H1 (cell line): ENCODE measurements around the gene F3. TPM values are rescaled to one million over a fixed set of nuclear protein-coding genes. Genes with fewer than 3 reads are reported as not detected.
"Not testable (repeated sequence)": the region's sequence is repeated elsewhere in the genome, so short reads cannot be mapped to it uniquely, and the experiment has no call there.

ENCODE experiments used
- CTCF ChIA-PET: fragments of 300-600 bp; sonication (Branson Sonifier 250); formaldehyde crosslinking; loops from one replicate; lab custom pipeline; 2021; ENCODE audit not compliant: partially characterized antibody; lab: Charles Lee
- POLR2A ChIA-PET: fragments of 300-600 bp; sonication (Branson Sonifier 250); formaldehyde crosslinking; loops from one replicate; lab custom pipeline; 2021; ENCODE audit warnings: inconsistent platforms; ENCODE audit not compliant: partially characterized antibody; lab: Charles Lee
- DNase-seq, 2 experiments: peaks; one replicate each; pipeline versions ENCODE4 v3.0.0 to v3.0.0-alpha.2; 2010 to 2022; ENCODE audit warnings: low spot score in 2 of 2, low read depth in 1 of 2, mixed read lengths in 1 of 2
- FAIRE-seq: peaks from 2 replicates; lab custom pipeline; 2011; peaks lifted over from hg19 to GRCh38; lab: Jason Lieb, UNC
- H2AFZ ChIP-seq: 2 replicates; pipeline ENCODE4 v1.8.1; 2012; ENCODE audit warnings: low read length, inconsistent platforms
- H2AK5ac ChIP-seq: 2 replicates; pipeline ENCODE4 v1.6.1; 2013; ENCODE audit warnings: low read depth, low read length
- H2BK120ac ChIP-seq: replicated peaks from 2 replicates; pipeline ENCODE3; 2013; ENCODE audit warnings: low read depth, low read length, inconsistent platforms
- H2BK12ac ChIP-seq: 2 replicates; pipeline ENCODE4 v1.6.1; 2013; ENCODE audit warnings: low read depth, low read length
- H2BK15ac ChIP-seq: 2 replicates; pipeline ENCODE4 v1.6.1; 2013; ENCODE audit warnings: low read length
- H2BK20ac ChIP-seq: 2 replicates; pipeline ENCODE4 v1.6.1; 2013; ENCODE audit warnings: low read length
- H2BK5ac ChIP-seq: 2 replicates; pipeline ENCODE4 v1.6.1; 2013; ENCODE audit warnings: low read depth, low read length
- H3K14ac ChIP-seq: 2 replicates; pipeline ENCODE4 v1.6.1; 2013; ENCODE audit warnings: inconsistent platforms; ENCODE audit not compliant: insufficient read length
- H3K18ac ChIP-seq: 2 replicates; pipeline ENCODE4 v1.6.1; 2013; ENCODE audit warnings: low read length; ENCODE audit errors: extremely low read depth
- H3K23ac ChIP-seq: 2 replicates; pipeline ENCODE4 v1.6.1; 2013; ENCODE audit warnings: inconsistent platforms; ENCODE audit not compliant: insufficient read length
- H3K23me2 ChIP-seq: 2 replicates; pipeline ENCODE4 v1.6.1; 2013; ENCODE audit warnings: low read depth, low read length
- H3K27ac ChIP-seq: 2 replicates; pipeline ENCODE4 v1.6.1; 2011; ENCODE audit warnings: low read depth, low read length, inconsistent platforms
- H3K27me3 ChIP-seq, 4 experiments: replicated peaks in 1 of 4; 1 replicate in 1 of 4; 2 replicates in 3 of 4; pipeline versions ENCODE4 v1.6.1 to v1.8.1; 2011 to 2013; ENCODE audit warnings: low read length in 3 of 4, mild to moderate bottlenecking in 3 of 4, inconsistent platforms in 2 of 4, mixed read lengths in 2 of 4, moderate library complexity in 1 of 4; ENCODE audit not compliant: control insufficient read depth in 3 of 4, insufficient read depth in 3 of 4; ENCODE audit errors: extremely low read depth in 1 of 4
- H3K36me3 ChIP-seq, 4 experiments: 2 replicates each; pipeline versions ENCODE4 v1.6.1 to v1.8.1; 2011 to 2013; ENCODE audit warnings: mild to moderate bottlenecking in 4 of 4, low read length in 3 of 4, moderate library complexity in 2 of 4, control low read depth in 1 of 4, inconsistent platforms in 1 of 4; ENCODE audit not compliant: insufficient read depth in 4 of 4, control insufficient read depth in 2 of 4
- H3K4ac ChIP-seq: replicated peaks from 2 replicates; pipeline ENCODE3; 2013; ENCODE audit warnings: low read length, low read depth, mixed read lengths, inconsistent platforms; ENCODE audit not compliant: insufficient read length
- H3K4me1 ChIP-seq, 4 experiments: replicated peaks in 1 of 4; 1 replicate in 1 of 4; 2 replicates in 3 of 4; pipeline versions ENCODE4 v1.6.1 to v1.8.1; 2011 to 2013; ENCODE audit warnings: low read length in 3 of 4, inconsistent platforms in 2 of 4, mixed read lengths in 1 of 4; ENCODE audit not compliant: insufficient read depth in 4 of 4, control insufficient read depth in 3 of 4
- H3K4me2 ChIP-seq, 2 experiments: 2 replicates each; pipeline versions ENCODE4 v1.6.1 to v1.8.1; 2011 to 2013; ENCODE audit warnings: low read depth in 2 of 2, low read length in 2 of 2, control low read depth in 1 of 2, inconsistent platforms in 1 of 2, mild to moderate bottlenecking in 1 of 2; ENCODE audit not compliant: insufficient read depth in 1 of 2
- H3K4me3 ChIP-seq, 4 experiments: fragments of 200-600, 300-600 bp in 1 of 4; sonication (generic), shearing (Covaris generic), sonication (Bioruptor Twin) in 1 of 4; 2 replicates each; pipeline versions ENCODE4 v1.5.1 to v1.8.1; 2011 to 2016; ENCODE audit warnings: low read length in 4 of 4, low read depth in 3 of 4, control low read depth in 2 of 4, inconsistent platforms in 2 of 4, mild to moderate bottlenecking in 2 of 4, mixed read lengths in 1 of 4, moderate library complexity in 1 of 4; ENCODE audit not compliant: insufficient read depth in 2 of 4; ENCODE audit errors: extremely low read depth in 1 of 4
- H3K56ac ChIP-seq: replicated peaks from 2 replicates; pipeline ENCODE3; 2013; ENCODE audit warnings: low read depth, mild to moderate bottlenecking, mixed read lengths, low read length, inconsistent platforms; ENCODE audit not compliant: insufficient read length
- H3K79me1 ChIP-seq: 2 replicates; pipeline ENCODE4 v1.6.1; 2013; ENCODE audit warnings: low read depth, low read length, control low read depth
- H3K79me2 ChIP-seq, 2 experiments: 2 replicates each; pipeline versions ENCODE4 v1.6.1 to v1.8.1; 2012 to 2013; ENCODE audit warnings: low read length in 2 of 2, mild to moderate bottlenecking in 2 of 2, inconsistent platforms in 1 of 2; ENCODE audit not compliant: insufficient read depth in 2 of 2, control insufficient read depth in 1 of 2
- H3K9ac ChIP-seq, 4 experiments: replicated peaks in 1 of 4; 1 replicate in 1 of 4; 2 replicates in 3 of 4; pipeline versions ENCODE4 v1.6.1 to v1.8.1; 2011 to 2013; ENCODE audit warnings: low read depth in 3 of 4, low read length in 3 of 4, control low read depth in 2 of 4, mild to moderate bottlenecking in 2 of 4, moderate library complexity in 2 of 4, inconsistent platforms in 1 of 4; ENCODE audit errors: extremely low read depth in 1 of 4
- H3K9me3 ChIP-seq, 2 experiments: 2 replicates each; pipeline versions ENCODE4 v1.6.1 to v1.8.1; 2012 to 2013; ENCODE audit warnings: mild to moderate bottlenecking in 2 of 2, moderate library complexity in 2 of 2, control low read depth in 1 of 2, inconsistent platforms in 1 of 2, low read depth in 1 of 2, low read length in 1 of 2, mixed read lengths in 1 of 2; ENCODE audit not compliant: insufficient read depth in 2 of 2
- H4K20me1 ChIP-seq, 2 experiments: replicated peaks in 1 of 2; 2 replicates each; pipeline versions ENCODE3 to v1.8.1; 2011 to 2013; ENCODE audit warnings: inconsistent platforms in 2 of 2, low read length in 2 of 2, mild to moderate bottlenecking in 1 of 2; ENCODE audit not compliant: insufficient read depth in 2 of 2, control insufficient read depth in 1 of 2
- H4K5ac ChIP-seq: 2 replicates; pipeline ENCODE4 v1.6.1; 2013; ENCODE audit warnings: low read length, low read depth, mixed read lengths, inconsistent platforms; ENCODE audit not compliant: insufficient read length
- H4K8ac ChIP-seq: 2 replicates; pipeline ENCODE4 v1.8.0; 2013; ENCODE audit warnings: mild to moderate bottlenecking, moderate library complexity, low read length, inconsistent platforms; ENCODE audit not compliant: insufficient read depth; ENCODE audit errors: extremely low read depth
- H4K91ac ChIP-seq: replicated peaks from 2 replicates; pipeline ENCODE3; 2013; ENCODE audit warnings: low read length, mixed read lengths, inconsistent platforms; ENCODE audit not compliant: insufficient read length
- EP300 ChIP-seq, 2 experiments: IDR thresholded peaks; 1 replicate in 1 of 2; 2 replicates in 1 of 2; pipeline ENCODE4 v1.6.1; 2011 to 2012; ENCODE audit warnings: low read depth in 2 of 2, low read length in 2 of 2, mild to moderate bottlenecking in 2 of 2, borderline replicate concordance in 1 of 2, inconsistent platforms in 1 of 2, moderate library complexity in 1 of 2
- WGBS, 2 experiments: shearing (Covaris generic) in 1 of 2; methylation state at CpG; one replicate each; pipeline versions ENCODE4 v1.1.6 to v1.1.7; 2013 to 2015; ENCODE audit warnings: low lambda C conversion rate in 2 of 2, mixed read lengths in 2 of 2, inconsistent platforms in 1 of 2, low coverage in 1 of 2, missing lambda C conversion rate in 1 of 2; ENCODE audit not compliant: insufficient replicate concordance in 2 of 2, insufficient coverage in 1 of 2, insufficient read length in 1 of 2; ENCODE audit errors: extremely low coverage in 1 of 2, missing lambda C conversion rate in 1 of 2; 5-methylcytosine and 5-hydroxymethylcytosine counted together
- polyA plus RNA-seq, 7 experiments: library from polyadenylated mRNA; depleted of rRNA in 3 of 7; stranded (reverse) in 5 of 7; unstranded in 2 of 7; fragments of >200 nt in 5 of 7; fragments of 200-250 nt in 2 of 7; gene quantifications; 1 replicate in 5 of 7; 2 replicates in 1 of 7; 4 replicates in 1 of 7; pipeline versions ENCODE4 v1.2.1 to v1.2.3, GENCODE V29; 2011 to 2013; ENCODE audit warnings: missing spikeins in 2 of 7, mixed read lengths in 2 of 7
- total RNA-seq: library from RNA; stranded (reverse); fragmentation: NEBNext Ultra II Directional; extraction: Animal tissue kit (Norgen Biotek cat#: 25700); gene quantifications from 2 replicates; pipeline ENCODE4 v1.2.1, GENCODE V29; 2021

Gene F3
- total and polyA plus RNA-seq, 2 of the 8 experiments (the other 6 are each of a cell fraction or from before 2014, with no cell fraction given): 2.6 to 8.6 TPM

GRCh38 chr1:94567975-94568607, 26.5 kb upstream of the F3 start:
- H3K4ac ChIP-seq, H4K5ac ChIP-seq, H3K23ac ChIP-seq, H3K27me3 ChIP-seq, H4K20me1 ChIP-seq, H2BK120ac ChIP-seq, H4K8ac ChIP-seq, H3K56ac ChIP-seq, H3K9me3 ChIP-seq, H2BK5ac ChIP-seq, H3K18ac ChIP-seq, H3K4me1 ChIP-seq, POLR2A ChIA-PET, H3K4me3 ChIP-seq, H3K36me3 ChIP-seq, H3K79me1 ChIP-seq, H2AFZ ChIP-seq, H2AK5ac ChIP-seq, H2BK15ac ChIP-seq, H2BK12ac ChIP-seq, H3K23me2 ChIP-seq, H3K79me2 ChIP-seq, H3K9ac ChIP-seq, H3K27ac ChIP-seq, H3K14ac ChIP-seq, FAIRE-seq, DNase-seq, H4K91ac ChIP-seq, H3K4me2 ChIP-seq, H2BK20ac ChIP-seq: not testable (repeated sequence)
- WGBS, 2 experiments: 91% methylated on average over 2 of the region's 2 CpGs; no CpG with 5 or more reads in 1 of the 2 experiments
- CTCF ChIA-PET: interaction anchor here (0.9 kb wide), 1 partner anchor 21 kb away, joined by 3 read pairs; no protein-coding TSS in a partner anchor
- TF ChIP-seq EP300 (IDR thresholded peaks at IDR 0.05; ENCODE audit: borderline replicate concordance in 1 of 2, low read depth in 2 of 2, low read length in 2 of 2): peak in 1 of 2 experiments; percentile 68; a peak in 1 of 3 replicates
